ENCODE measurements around the gene IQCN. TPM values are rescaled to one million over a fixed set of nuclear protein-coding genes. Genes with fewer than 3 reads are reported as not detected.

IQCN gene
- total and polyA plus RNA-seq, 4 donors, result 0.19 to 2.4 (median 0.53) TPM

- no peak for TF ChIP-seq REST (IDR thresholded peaks at IDR 0.05)
Observed at GRCh38 chr19:18278521-18279265, 4.4 kb upstream of the IQCN start (continued).

- H3K4me3 ChIP-seq (ENCODE audit: low read depth in 1 of 3, low read length in 3 of 3), result no peak overlapping the region
- H3K9me3 ChIP-seq (ENCODE audit: control insufficient read depth in 4 of 4, low read length in 3 of 4), result no peaks in the 10 kb centered on the region
- no peak overlapping the region for H3K9ac ChIP-seq (ENCODE audit: low read depth in 1 of 2, low read length in 2 of 2)
- no peaks in the 10 kb centered on the region for H3K27me3 ChIP-seq (ENCODE audit: control insufficient read depth in 4 of 4, insufficient read depth in 4 of 4, low read length in 3 of 4)
- 23% methylated on average over 13 of the region's 13 CpGs for WGBS
- H3K36me3 ChIP-seq (ENCODE audit: control insufficient read depth in 4 of 4, insufficient read depth in 3 of 4, low read depth in 1 of 4, low read length in 3 of 4), result peaks cover 0 to 4% (median 1%) of the 10 kb centered on the region in 4 donors
- TF ChIP-seq REST (IDR thresholded peaks at IDR 0.05) (peak; percentile 38), RAD21 (IDR thresholded peaks at IDR 0.05) (peak; percentile 31 to 45), CTCF (IDR thresholded peaks at IDR 0.05; ENCODE audit: low read depth, low read length, missing input control) (peak; percentile 10), FOXA2 (IDR thresholded peaks at IDR 0.05) (no peak), FOXA1 (IDR thresholded peaks at IDR 0.05) (no peak), NR2F2 (IDR thresholded peaks at IDR 0.05) (peak; percentile 78), HNF4G (IDR thresholded peaks at IDR 0.05) (peak; percentile 78), EGR1 (IDR thresholded peaks at IDR 0.05; ENCODE audit: low read depth in 2 of 2) (no peak), SP1 (IDR thresholded peaks at IDR 0.05) (peak; percentile 78), ATF3 (IDR thresholded peaks at IDR 0.05) (peak; percentile 98), JUND (IDR thresholded peaks at IDR 0.05) (peak; percentile 99 to 100), RXRA (IDR thresholded peaks at IDR 0.05) (peak; percentile 85 to 87), GABPA (IDR thresholded peaks at IDR 0.05 in 1 of 2, conservative IDR thresholded peaks at IDR 0.05 in 1 of 2) (peak in 1 of 2 donors; percentile 37), HNF4A (conservative IDR thresholded peaks at IDR 0.05) (peak; percentile 79 to 89), TAF1 (conservative IDR thresholded peaks at IDR 0.05) (no peak), MAX (IDR thresholded peaks at IDR 0.05) (peak; percentile 67), YY1 (IDR thresholded peaks at IDR 0.05) (peak; percentile 62), ZBTB33 (IDR thresholded peaks at IDR 0.05) (no peak)
- DNase-seq (ENCODE audit: low spot score), result no peak
- peaks cover 9 to 40% (median 35%) of the 10 kb centered on the region in 4 donors for H3K4me1 ChIP-seq (ENCODE audit: control insufficient read depth in 4 of 4, insufficient read depth in 4 of 4, low read length in 3 of 4)
- H3K27ac ChIP-seq (ENCODE audit: low read depth in 1 of 2, low read length in 2 of 2), result peak overlapping the region; percentile 80 to 85
Observed at GRCh38 chr19:18274781-18275356, 617 bp upstream of the IQCN start.
